Tibial artery (tissue), 4 donors: ENCODE measurements around the gene CARS2.
A peak's percentile ranks its signal among the peaks of the same experiment; 100 is the strongest.

Source experiments
- DNase-seq, 2 donors: peaks; one replicate each; pipeline ENCODE4 v3.0.0-alpha.2; 2019
- H3K27ac ChIP-seq, 2 donors: fragments of 200-600 bp; sonication (generic) in 1 of 2; 1 replicate in 1 of 2; 2 replicates in 1 of 2; pipeline ENCODE4 v1.5.1; 2018 to 2019; ENCODE audit warnings: mild to moderate bottlenecking in 1 of 2
- H3K27me3 ChIP-seq, 2 donors: fragments of 200-600 bp; sonication (generic) in 1 of 2; one replicate each; pipeline versions ENCODE4 v1.5.1 to v1.6.0; 2016 to 2019
- H3K36me3 ChIP-seq, 3 donors: fragments of 200-600 bp; sonication (generic) in 2 of 3; one replicate each; pipeline ENCODE4 v1.5.1; 2016 to 2019; ENCODE audit warnings: mild to moderate bottlenecking in 2 of 3
- H3K4me1 ChIP-seq, 4 donors: fragments of 200-600 bp; sonication (generic) in 2 of 4; 1 replicate in 3 of 4; 2 replicates in 1 of 4; pipeline ENCODE4 v1.5.1; 2016 to 2019
- H3K4me3 ChIP-seq, 2 donors: fragments of 200-600 bp; sonication (generic) in 1 of 2; 1 replicate in 1 of 2; 2 replicates in 1 of 2; pipeline ENCODE4 v1.5.1; 2018 to 2019; ENCODE audit warnings: mild to moderate bottlenecking in 2 of 2
- H3K9me3 ChIP-seq, 3 donors: fragments of 200-600 bp; sonication (generic) in 1 of 3; one replicate each; pipeline ENCODE4 v1.5.1; 2016 to 2019
- intact Hi-C: fragments of 100-400 bp; cut with DNase I; formaldehyde crosslinking; loops from one replicate; pipeline ENCODE4 v1.15.0; 2023; ENCODE audit warnings: low total_unique reads
- TF ChIP-seq, protein P1 (sequence below), 2 experiments: fragments of 200-600 bp in 1 of 2; fragments of 450-650 bp in 1 of 2; IDR thresholded peaks; one replicate each; pipeline ENCODE4 v1.5.1; 2017 to 2019; ENCODE audit warnings: antibody characterized with exemption in 2 of 2, mild to moderate bottlenecking in 1 of 2, moderate library complexity in 1 of 2

The CARS2 gene

DNA sequence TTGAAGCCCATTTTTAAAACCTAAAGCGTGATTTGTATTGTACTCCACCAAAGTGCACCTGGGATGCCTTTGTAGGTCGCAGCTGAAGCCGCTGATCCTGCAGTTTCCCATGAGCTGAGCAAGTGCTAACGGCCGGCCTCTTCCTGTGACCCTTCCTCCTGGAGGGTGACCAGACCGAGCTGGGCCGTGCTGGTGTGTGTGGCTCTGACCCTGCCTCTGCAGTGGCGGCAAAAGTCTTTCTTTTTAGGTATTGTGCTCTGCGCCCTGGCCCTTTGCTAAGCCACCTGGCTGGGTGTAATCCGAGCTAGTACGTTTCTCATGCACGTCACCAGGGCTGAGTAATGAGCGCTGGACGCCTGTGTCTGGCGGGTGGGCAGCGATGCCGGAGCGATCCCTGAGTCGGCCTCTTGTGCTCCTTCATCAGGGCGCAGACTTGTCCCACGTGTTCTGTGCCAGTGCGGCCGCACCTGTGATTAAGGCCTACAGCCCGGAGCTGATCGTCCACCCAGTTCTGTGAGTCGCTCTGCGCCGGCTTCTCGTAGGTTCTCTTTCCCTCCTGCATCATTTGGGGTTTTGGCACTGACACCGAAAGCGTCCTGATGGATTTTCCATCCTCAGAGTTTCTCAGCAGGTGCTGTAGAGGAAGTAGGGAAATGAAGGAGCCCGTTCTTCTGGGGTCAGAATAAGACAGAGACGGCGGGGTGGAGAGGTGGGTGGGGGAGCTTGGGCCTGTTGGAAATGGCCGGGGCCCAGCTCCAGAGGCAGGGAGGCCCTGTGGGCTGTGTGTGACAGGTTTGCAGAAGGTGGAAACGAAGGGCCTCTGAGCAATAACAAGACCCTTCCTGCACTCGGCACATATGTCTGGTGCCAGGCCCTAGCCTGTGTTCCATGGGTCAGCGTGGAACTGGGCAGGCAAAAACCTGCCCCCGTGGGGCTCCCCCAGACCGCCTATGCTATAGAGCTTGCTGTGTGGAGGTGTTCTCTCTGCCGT lies 80.9 kb downstream of the CARS2 start:
- H3K27ac ChIP-seq, result no peak overlapping the region
- no peaks in the 10 kb centered on the region for H3K27me3 ChIP-seq
- DNase-seq, result no peak
- TF ChIP-seq, protein P1, sequence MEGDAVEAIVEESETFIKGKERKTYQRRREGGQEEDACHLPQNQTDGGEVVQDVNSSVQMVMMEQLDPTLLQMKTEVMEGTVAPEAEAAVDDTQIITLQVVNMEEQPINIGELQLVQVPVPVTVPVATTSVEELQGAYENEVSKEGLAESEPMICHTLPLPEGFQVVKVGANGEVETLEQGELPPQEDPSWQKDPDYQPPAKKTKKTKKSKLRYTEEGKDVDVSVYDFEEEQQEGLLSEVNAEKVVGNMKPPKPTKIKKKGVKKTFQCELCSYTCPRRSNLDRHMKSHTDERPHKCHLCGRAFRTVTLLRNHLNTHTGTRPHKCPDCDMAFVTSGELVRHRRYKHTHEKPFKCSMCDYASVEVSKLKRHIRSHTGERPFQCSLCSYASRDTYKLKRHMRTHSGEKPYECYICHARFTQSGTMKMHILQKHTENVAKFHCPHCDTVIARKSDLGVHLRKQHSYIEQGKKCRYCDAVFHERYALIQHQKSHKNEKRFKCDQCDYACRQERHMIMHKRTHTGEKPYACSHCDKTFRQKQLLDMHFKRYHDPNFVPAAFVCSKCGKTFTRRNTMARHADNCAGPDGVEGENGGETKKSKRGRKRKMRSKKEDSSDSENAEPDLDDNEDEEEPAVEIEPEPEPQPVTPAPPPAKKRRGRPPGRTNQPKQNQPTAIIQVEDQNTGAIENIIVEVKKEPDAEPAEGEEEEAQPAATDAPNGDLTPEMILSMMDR (IDR thresholded peaks at IDR 0.05), result no peak
- H3K4me1 ChIP-seq, result peaks cover 0 to 6% (median 1%) of the 10 kb centered on the region in 4 donors
- no peak overlapping the region for H3K4me3 ChIP-seq
- H3K36me3 ChIP-seq, result peaks cover 31 to 70% (median 56%) of the 10 kb centered on the region in 3 donors
- intact Hi-C loops, result no loop called here
- H3K9me3 ChIP-seq, result no peaks in the 10 kb centered on the region

DNA sequence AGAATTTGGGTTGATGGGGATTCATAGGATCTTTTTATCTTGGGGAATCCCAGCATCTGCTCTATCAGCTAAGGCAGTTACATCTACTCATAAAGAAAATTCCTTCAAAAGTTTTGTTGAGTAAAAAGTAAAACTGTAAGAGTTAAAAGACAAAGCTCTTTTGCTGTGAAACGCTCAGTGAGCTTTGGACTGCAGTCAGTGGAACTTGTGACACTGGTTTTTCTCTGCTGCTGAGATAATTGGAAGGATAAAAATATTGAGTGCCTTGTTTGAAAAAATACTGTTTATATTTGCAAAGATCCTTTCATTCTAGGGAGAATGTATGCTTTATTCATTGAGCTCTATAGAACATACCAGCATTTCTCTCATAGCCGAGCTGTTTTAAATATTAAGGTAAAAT lies 85.3 kb downstream of the CARS2 start:
- peaks cover 8 to 37% (median 22%) of the 10 kb centered on the region in 4 donors for H3K4me1 ChIP-seq
- intact Hi-C loops, result no loop called here
- H3K36me3 ChIP-seq, result peaks cover 23 to 30% (median 29%) of the 10 kb centered on the region in 3 donors

DNA sequence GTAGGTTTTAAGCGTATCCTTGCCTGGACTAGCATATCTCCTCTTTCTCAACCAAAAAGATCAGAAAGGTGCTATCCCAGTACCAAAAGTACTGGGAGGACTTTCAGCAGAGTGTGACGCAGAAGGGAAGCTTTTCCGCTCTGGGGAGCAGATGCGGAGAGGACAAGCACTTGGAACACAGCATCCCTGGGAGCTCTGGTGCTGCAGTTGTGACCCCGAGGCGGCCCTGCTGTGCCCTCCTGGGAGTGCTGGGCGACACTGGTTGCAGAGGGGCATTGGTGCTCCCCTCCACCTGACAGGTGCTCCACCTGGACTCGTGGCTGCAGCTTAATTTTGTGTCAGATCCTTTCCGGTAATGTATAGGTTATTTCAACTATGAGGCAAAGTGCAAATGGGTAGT lies 87.1 kb downstream of the CARS2 start:
- intact Hi-C loops, result loop anchor here (10.0 kb wide), 1 partner anchor 436 kb away; no protein-coding TSS in a partner anchor
- no peaks in the 10 kb centered on the region for H3K27me3 ChIP-seq
- peaks cover 8 to 38% (median 26%) of the 10 kb centered on the region in 4 donors for H3K4me1 ChIP-seq
- TF ChIP-seq, protein P1 (IDR thresholded peaks at IDR 0.05), result no peak
- H3K4me3 ChIP-seq, result no peak overlapping the region
- no peak overlapping the region for H3K27ac ChIP-seq
- H3K9me3 ChIP-seq, result no peaks in the 10 kb centered on the region
- peaks cover 14 to 15% (median 15%) of the 10 kb centered on the region in 3 donors for H3K36me3 ChIP-seq
- DNase-seq, result no peak

More for the DNA sequence above, 85.3 kb downstream of the CARS2 start:
- Histone ChIP-seq H3K4me3 (no peak overlapping the region), H3K9me3 (no peaks in the 10 kb centered on the region), H3K27ac (no peak overlapping the region), H3K27me3 (no peaks in the 10 kb centered on the region)
- no peak for DNase-seq
- TF ChIP-seq, protein P1 (IDR thresholded peaks at IDR 0.05), result no peak

DNA sequence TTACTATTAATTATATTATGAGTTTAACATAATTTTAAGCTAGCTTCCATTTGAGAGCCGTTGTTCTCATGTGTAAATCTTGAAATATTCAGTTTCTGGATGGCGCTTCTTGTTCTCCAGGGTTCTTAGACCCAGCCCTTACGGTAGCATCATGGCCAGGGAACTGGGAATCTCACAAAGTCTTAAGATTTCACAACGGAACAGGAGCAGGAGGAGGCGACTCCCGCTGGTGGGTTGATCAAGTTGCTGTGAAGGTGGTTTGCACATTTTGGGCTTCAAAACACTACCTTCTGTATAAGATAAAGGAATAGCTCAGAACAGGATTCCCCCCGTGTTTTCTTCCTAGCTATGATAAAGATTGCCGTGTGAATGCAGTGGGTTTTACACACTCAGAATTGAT lies 87.7 kb downstream of the CARS2 start:
- Histone ChIP-seq H3K4me1 (peaks cover 8 to 38% (median 26%) of the 10 kb centered on the region in 4 donors), H3K4me3 (no peak overlapping the region), H3K27ac (peak overlapping the region; percentile 36 to 95), H3K9me3 (no peaks in the 10 kb centered on the region), H3K36me3 (peaks cover 9 to 10% (median 9%) of the 10 kb centered on the region in 3 donors), H3K27me3 (no peaks in the 10 kb centered on the region)
- intact Hi-C loops, result loop anchor here (10.0 kb wide), 1 partner anchor 437 kb away; no protein-coding TSS in a partner anchor
- TF ChIP-seq, protein P1 (IDR thresholded peaks at IDR 0.05), result no peak
- no peak for DNase-seq

GRCh38 chr13:110617321-110618072 lies 88.4 kb downstream of the CARS2 start:
- DNase-seq, result no peak
- TF ChIP-seq, protein P1 (IDR thresholded peaks at IDR 0.05), result no peak
- peaks cover 2 to 5% (median 3%) of the 10 kb centered on the region in 3 donors for H3K36me3 ChIP-seq
- H3K9me3 ChIP-seq, result no peaks in the 10 kb centered on the region
- no peaks in the 10 kb centered on the region for H3K27me3 ChIP-seq
- peak overlapping the region; percentile 95 to 97 for H3K27ac ChIP-seq
- peaks cover 8 to 38% (median 26%) of the 10 kb centered on the region in 4 donors for H3K4me1 ChIP-seq
- intact Hi-C loops, result loop anchor here (10.0 kb wide), 1 partner anchor 437 kb away; no protein-coding TSS in a partner anchor
- no peak overlapping the region for H3K4me3 ChIP-seq
